ENCODE measurements around the gene TMEM179.

DNA sequence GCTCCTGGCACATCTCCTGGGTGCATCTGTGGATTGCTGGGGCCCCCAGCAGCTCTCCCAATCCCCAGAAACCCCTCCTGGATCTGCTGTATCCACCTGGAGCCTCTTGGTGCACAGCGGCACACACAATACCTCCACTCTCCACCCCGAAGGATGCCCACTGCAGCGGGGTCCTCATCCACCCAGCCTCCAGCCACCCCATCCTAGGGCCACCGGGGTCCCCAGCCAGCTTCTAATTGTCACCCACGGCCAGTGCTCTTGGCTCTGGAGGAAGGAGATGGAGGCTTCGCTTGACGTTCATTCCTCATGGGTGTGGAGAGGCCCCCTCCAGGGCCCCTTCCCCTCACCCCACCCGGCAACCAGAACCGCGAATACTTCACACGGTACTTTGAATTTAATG lies 31.6 kb upstream of the TMEM179 start:
- TF ChIP-seq KAT7 (CRISPR knock-in tag; IDR thresholded peaks at IDR 0.05; ENCODE audit: borderline replicate concordance): no peak
- TF ChIP-seq, protein P1, sequence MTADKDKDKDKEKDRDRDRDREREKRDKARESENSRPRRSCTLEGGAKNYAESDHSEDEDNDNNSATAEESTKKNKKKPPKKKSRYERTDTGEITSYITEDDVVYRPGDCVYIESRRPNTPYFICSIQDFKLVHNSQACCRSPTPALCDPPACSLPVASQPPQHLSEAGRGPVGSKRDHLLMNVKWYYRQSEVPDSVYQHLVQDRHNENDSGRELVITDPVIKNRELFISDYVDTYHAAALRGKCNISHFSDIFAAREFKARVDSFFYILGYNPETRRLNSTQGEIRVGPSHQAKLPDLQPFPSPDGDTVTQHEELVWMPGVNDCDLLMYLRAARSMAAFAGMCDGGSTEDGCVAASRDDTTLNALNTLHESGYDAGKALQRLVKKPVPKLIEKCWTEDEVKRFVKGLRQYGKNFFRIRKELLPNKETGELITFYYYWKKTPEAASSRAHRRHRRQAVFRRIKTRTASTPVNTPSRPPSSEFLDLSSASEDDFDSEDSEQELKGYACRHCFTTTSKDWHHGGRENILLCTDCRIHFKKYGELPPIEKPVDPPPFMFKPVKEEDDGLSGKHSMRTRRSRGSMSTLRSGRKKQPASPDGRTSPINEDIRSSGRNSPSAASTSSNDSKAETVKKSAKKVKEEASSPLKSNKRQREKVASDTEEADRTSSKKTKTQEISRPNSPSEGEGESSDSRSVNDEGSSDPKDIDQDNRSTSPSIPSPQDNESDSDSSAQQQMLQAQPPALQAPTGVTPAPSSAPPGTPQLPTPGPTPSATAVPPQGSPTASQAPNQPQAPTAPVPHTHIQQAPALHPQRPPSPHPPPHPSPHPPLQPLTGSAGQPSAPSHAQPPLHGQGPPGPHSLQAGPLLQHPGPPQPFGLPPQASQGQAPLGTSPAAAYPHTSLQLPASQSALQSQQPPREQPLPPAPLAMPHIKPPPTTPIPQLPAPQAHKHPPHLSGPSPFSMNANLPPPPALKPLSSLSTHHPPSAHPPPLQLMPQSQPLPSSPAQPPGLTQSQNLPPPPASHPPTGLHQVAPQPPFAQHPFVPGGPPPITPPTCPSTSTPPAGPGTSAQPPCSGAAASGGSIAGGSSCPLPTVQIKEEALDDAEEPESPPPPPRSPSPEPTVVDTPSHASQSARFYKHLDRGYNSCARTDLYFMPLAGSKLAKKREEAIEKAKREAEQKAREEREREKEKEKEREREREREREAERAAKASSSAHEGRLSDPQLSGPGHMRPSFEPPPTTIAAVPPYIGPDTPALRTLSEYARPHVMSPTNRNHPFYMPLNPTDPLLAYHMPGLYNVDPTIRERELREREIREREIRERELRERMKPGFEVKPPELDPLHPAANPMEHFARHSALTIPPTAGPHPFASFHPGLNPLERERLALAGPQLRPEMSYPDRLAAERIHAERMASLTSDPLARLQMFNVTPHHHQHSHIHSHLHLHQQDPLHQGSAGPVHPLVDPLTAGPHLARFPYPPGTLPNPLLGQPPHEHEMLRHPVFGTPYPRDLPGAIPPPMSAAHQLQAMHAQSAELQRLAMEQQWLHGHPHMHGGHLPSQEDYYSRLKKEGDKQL (CRISPR knock-in tag; IDR thresholded peaks at IDR 0.05; ENCODE audit: low read depth): no peak
- TF ChIP-seq, protein P2, sequence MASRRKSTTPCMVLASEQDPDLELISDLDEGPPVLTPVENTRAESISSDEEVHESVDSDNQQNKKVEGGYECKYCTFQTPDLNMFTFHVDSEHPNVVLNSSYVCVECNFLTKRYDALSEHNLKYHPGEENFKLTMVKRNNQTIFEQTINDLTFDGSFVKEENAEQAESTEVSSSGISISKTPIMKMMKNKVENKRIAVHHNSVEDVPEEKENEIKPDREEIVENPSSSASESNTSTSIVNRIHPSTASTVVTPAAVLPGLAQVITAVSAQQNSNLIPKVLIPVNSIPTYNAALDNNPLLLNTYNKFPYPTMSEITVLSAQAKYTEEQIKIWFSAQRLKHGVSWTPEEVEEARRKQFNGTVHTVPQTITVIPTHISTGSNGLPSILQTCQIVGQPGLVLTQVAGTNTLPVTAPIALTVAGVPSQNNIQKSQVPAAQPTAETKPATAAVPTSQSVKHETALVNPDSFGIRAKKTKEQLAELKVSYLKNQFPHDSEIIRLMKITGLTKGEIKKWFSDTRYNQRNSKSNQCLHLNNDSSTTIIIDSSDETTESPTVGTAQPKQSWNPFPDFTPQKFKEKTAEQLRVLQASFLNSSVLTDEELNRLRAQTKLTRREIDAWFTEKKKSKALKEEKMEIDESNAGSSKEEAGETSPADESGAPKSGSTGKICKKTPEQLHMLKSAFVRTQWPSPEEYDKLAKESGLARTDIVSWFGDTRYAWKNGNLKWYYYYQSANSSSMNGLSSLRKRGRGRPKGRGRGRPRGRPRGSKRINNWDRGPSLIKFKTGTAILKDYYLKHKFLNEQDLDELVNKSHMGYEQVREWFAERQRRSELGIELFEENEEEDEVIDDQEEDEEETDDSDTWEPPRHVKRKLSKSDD (CRISPR knock-in tag; IDR thresholded peaks at IDR 0.05; ENCODE audit: low read depth): no peak
- TF ChIP-seq, protein P3, sequence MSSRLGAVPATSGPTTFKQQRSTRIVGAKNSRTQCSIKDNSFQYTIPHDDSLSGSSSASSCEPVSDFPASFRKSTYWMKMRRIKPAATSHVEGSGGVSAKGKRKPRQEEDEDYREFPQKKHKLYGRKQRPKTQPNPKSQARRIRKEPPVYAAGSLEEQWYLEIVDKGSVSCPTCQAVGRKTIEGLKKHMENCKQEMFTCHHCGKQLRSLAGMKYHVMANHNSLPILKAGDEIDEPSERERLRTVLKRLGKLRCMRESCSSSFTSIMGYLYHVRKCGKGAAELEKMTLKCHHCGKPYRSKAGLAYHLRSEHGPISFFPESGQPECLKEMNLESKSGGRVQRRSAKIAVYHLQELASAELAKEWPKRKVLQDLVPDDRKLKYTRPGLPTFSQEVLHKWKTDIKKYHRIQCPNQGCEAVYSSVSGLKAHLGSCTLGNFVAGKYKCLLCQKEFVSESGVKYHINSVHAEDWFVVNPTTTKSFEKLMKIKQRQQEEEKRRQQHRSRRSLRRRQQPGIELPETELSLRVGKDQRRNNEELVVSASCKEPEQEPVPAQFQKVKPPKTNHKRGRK (CRISPR knock-in tag; IDR thresholded peaks at IDR 0.05): no peak
- TF ChIP-seq ZBTB3 (CRISPR knock-in tag; IDR thresholded peaks at IDR 0.05; ENCODE audit: borderline replicate concordance, low read depth): no peak

Data from HepG2 (cell line).